ENCODE results near the gene UCKL1. TPM values are rescaled to one million over a fixed set of nuclear protein-coding genes. Genes with fewer than 3 reads are reported as not detected.

Gene UCKL1
- total RNA-seq, 2 experiments from 2014 or later: 41.3 to 46.1 TPM

DNA sequence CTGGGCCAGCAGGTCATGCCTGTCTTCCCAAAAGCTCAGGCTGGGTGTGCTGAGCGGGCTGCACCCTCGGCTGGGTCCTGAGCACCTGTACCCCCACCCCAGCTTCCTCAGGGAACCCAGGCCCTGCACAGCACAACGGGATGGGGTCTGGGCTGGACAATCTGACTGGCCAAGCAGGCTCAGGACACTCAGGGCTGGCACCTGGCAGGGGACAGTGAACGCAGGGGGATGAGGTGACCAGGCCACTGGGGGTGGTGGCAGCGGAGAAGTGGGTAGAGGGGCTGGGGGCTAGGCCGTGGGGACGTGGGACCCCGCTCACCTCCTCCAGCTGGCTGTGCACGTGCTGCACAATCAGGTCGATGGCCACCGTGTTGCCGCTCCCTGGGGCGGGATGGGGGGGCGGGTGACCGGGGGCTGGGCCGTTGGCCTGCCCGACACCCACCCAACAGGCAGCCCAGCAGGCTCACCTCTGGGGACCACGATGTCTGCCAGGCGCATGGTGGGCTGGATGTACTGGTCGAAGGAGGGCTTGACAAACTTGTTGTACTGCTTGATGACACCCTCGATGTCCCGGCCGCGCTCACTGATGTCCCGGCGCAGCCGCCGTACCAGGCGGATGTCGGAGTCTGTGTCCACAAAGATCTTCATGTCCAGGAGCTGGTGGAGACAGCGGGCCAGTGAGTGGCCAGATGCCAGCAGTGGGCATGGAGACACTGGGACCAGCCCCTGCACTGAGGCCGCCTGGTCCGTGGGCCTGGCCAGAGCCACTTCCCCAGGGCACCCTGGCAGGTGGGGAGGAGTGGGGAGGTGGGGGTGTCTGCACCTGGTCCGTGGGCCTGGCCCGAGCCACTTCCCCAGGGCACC lies 11.9 kb downstream of the UCKL1 start:
- Histone ChIP-seq H3K4me1 (ENCODE audit: insufficient read depth, low read length) (peaks cover 47% of the 10 kb centered on the region), H3K9me3 (ENCODE audit: control insufficient read depth in 1 of 2, insufficient read depth in 1 of 2, low read length in 2 of 2) (peaks cover 0 to 26% of the 10 kb centered on the region in 2 experiments), H3K27me3 (ENCODE audit: control insufficient read depth in 1 of 2, insufficient read depth in 2 of 2, low read length in 2 of 2) (no peaks in the 10 kb centered on the region), H3K4me3 (ENCODE audit: low read length) (no peak overlapping the region), H3K36me3 (ENCODE audit: insufficient read depth, low read length) (peaks cover 46% of the 10 kb centered on the region), H3K27ac (ENCODE audit: low read depth in 1 of 2, low read length in 2 of 2) (no peak overlapping the region)
- intact Hi-C loops (cut with DNase I, micrococcal nuclease): no loop called here
- ChIA-PET POLR2A (no interaction called here), CTCF (no interaction called here)
- Mint-ChIP-seq H3K9me3 (no peaks in the 10 kb centered on the region), H3K4me3 (no peak overlapping the region), H3K4me1 (ENCODE audit: low read depth) (peaks cover 55% of the 10 kb centered on the region), H3K27ac (no peak overlapping the region), H3K36me3 (ENCODE audit: low read depth) (peaks cover 50% of the 10 kb centered on the region), H3K27me3 (no peaks in the 10 kb centered on the region)
- DNase-seq (peak in 1 of 14 experiments; percentile 27), ATAC-seq (ENCODE audit: poor library complexity) (no peak)
- TF ChIP-seq, protein P1, sequence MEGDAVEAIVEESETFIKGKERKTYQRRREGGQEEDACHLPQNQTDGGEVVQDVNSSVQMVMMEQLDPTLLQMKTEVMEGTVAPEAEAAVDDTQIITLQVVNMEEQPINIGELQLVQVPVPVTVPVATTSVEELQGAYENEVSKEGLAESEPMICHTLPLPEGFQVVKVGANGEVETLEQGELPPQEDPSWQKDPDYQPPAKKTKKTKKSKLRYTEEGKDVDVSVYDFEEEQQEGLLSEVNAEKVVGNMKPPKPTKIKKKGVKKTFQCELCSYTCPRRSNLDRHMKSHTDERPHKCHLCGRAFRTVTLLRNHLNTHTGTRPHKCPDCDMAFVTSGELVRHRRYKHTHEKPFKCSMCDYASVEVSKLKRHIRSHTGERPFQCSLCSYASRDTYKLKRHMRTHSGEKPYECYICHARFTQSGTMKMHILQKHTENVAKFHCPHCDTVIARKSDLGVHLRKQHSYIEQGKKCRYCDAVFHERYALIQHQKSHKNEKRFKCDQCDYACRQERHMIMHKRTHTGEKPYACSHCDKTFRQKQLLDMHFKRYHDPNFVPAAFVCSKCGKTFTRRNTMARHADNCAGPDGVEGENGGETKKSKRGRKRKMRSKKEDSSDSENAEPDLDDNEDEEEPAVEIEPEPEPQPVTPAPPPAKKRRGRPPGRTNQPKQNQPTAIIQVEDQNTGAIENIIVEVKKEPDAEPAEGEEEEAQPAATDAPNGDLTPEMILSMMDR (IDR thresholded peaks at IDR 0.05): no peak

DNA sequence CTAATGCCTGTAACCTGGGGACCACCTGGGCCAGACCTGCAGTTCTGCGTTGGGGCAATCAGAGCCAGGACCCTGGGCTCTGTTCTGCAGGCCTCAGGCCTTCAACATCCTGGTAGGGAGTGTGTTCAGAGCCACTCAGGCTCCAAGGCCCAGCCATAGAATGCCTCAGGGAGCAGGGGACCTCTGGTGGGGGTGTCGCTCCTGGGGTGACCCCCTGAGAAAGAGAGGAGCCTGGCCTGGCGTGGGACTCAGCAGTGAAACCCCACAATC lies 12.5 kb downstream of the UCKL1 start:
- Mint-ChIP-seq H3K9me3 (no peaks in the 10 kb centered on the region), H3K36me3 (ENCODE audit: low read depth) (peaks cover 44% of the 10 kb centered on the region), H3K4me1 (ENCODE audit: low read depth) (peaks cover 50% of the 10 kb centered on the region), H3K4me3 (no peak overlapping the region), H3K27me3 (no peaks in the 10 kb centered on the region), H3K27ac (no peak overlapping the region)
- DNase-seq: no peak
- Histone ChIP-seq H3K27me3 (ENCODE audit: control insufficient read depth in 1 of 2, insufficient read depth in 2 of 2, low read length in 2 of 2) (no peaks in the 10 kb centered on the region), H3K36me3 (ENCODE audit: insufficient read depth, low read length) (peaks cover 46% of the 10 kb centered on the region), H3K27ac (ENCODE audit: low read depth in 1 of 2, low read length in 2 of 2) (no peak overlapping the region), H3K4me3 (ENCODE audit: low read length) (no peak overlapping the region), H3K9me3 (ENCODE audit: control insufficient read depth in 1 of 2, insufficient read depth in 1 of 2, low read length in 2 of 2) (peaks cover 0 to 26% of the 10 kb centered on the region in 2 experiments), H3K4me1 (ENCODE audit: insufficient read depth, low read length) (peaks cover 41% of the 10 kb centered on the region)
- intact Hi-C loops (cut with DNase I, micrococcal nuclease): no loop called here
- no peak for ATAC-seq (ENCODE audit: poor library complexity)
- CTCF ChIA-PET: interaction anchor here (0.5 to 1.6 kb wide), 2 partner anchors 30 to 50 kb away, joined by 3 to 5 read pairs; no protein-coding TSS in a partner anchor
- POLR2A ChIA-PET: no interaction called here
- TF ChIP-seq, protein P1 (IDR thresholded peaks at IDR 0.05): no peak

GRCh38 chr20:63942969-63943807 lies 13.0 kb downstream of the UCKL1 start:
- no peaks in the 10 kb centered on the region for H3K27me3 Mint-ChIP-seq
- H3K27ac Mint-ChIP-seq: no peak overlapping the region
- H3K9me3 ChIP-seq (ENCODE audit: control insufficient read depth in 1 of 2, insufficient read depth in 1 of 2, low read length in 2 of 2): peaks cover 0 to 26% of the 10 kb centered on the region in 2 experiments
- TF ChIP-seq, protein P1 (IDR thresholded peaks at IDR 0.05): no peak
- intact Hi-C loops (cut with DNase I, micrococcal nuclease): no loop called here
- H3K36me3 ChIP-seq (ENCODE audit: insufficient read depth, low read length): peaks cover 46% of the 10 kb centered on the region
- H3K4me1 ChIP-seq (ENCODE audit: insufficient read depth, low read length): peaks cover 35% of the 10 kb centered on the region
- no peak overlapping the region for H3K27ac ChIP-seq (ENCODE audit: low read depth in 1 of 2, low read length in 2 of 2)
- ChIA-PET POLR2A (interaction anchor here (0.9 to 1.9 kb wide), 3 partner anchors 11 to 41 kb away, joined by 3 to 8 read pairs (median 3); partner anchors contain the start of gene UCKL1), CTCF (interaction anchor here (0.5 to 1.6 kb wide), 2 partner anchors 31 to 51 kb away, joined by 3 to 5 read pairs; no protein-coding TSS in a partner anchor)
- H3K4me3 Mint-ChIP-seq: no peak overlapping the region
- ATAC-seq (ENCODE audit: poor library complexity): no peak
- peak in 1 of 14 experiments; percentile 21 for DNase-seq
- H3K36me3 Mint-ChIP-seq (ENCODE audit: low read depth): peaks cover 43% of the 10 kb centered on the region
- no peaks in the 10 kb centered on the region for H3K27me3 ChIP-seq (ENCODE audit: control insufficient read depth in 1 of 2, insufficient read depth in 2 of 2, low read length in 2 of 2)
- H3K4me1 Mint-ChIP-seq (ENCODE audit: low read depth): peaks cover 44% of the 10 kb centered on the region
- H3K9me3 Mint-ChIP-seq: no peaks in the 10 kb centered on the region
- H3K4me3 ChIP-seq (ENCODE audit: low read length): no peak overlapping the region

Measured in CD4-positive, alpha-beta T cell (primary cell).